Measurements from ENCODE around the gene B4GALT4.

DNA sequence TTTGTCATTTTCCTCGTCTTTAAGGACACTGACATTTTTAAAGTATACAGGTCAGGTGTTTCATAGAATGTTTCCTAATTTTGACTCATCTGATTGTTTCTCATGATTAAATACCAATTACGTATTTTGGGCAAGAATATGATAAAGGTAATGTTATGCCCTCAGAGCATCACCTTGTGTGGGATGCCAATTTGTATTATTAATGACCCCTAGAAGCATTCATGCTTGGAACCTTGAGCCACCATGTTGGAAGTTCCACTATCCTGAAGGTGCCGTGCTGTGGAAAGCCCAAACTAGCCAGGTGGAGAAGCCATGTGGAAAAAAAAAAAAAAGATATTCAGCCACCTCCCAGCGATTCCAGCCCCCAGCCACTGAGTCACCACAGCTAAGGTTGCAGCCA, 19.1 kb upstream of the B4GALT4 start:
- TF ChIP-seq CTCF (IDR thresholded peaks at IDR 0.05) (no peak), POLR2A (IDR thresholded peaks at IDR 0.05) (no peak)

All from breast epithelium (tissue), 3 donors.